NCI-H1092 treated with DMSO at 0.1 percent for 48 hours (cell line): ENCODE measurements around the gene DNMBP.
A peak's percentile ranks its signal among the peaks of the same experiment; 100 is the strongest.
"Not testable (repeated sequence)": the region's sequence is repeated elsewhere in the genome, so short reads cannot be mapped to it uniquely, and the experiment has no call there.

Experiments
- DNase-seq: peaks from one replicate; lab custom pipeline; 2025; lab: John Stamatoyannopoulos, UW

DNMBP gene

DNA sequence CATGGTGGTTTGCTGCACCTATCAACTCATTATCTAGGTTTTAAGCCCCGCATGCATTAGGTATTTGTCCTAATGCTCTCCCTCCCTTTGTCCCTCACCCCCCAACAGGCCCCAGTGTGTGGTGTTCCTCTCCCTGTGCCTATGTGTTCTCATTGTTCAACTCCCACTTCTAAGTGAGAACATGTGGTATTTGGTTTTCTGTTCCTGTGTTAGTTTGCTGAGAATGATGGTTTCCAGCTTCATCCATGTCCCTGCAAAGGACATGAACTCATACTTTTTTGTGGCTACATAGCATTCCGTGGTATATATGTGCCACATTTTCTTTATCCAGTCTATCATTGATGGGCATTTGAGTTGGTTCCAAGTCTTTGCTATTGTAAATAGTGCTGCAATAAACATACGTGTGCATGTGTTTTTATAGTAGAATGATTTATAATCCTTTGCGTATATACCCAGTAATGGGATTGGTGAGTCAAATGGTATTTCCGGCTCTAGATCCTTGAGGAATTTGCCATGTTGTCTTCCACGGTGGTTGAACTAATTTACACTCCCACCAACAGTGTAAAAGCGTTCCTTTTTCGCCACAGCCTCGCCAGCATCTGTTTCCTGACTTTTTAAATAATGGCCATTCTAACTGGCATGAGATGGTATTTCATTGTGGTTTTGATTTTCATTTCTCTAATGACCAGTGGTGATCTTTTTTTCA, 146.1 kb downstream of the DNMBP start:
- not testable (repeated sequence) for DNase-seq

DNA sequence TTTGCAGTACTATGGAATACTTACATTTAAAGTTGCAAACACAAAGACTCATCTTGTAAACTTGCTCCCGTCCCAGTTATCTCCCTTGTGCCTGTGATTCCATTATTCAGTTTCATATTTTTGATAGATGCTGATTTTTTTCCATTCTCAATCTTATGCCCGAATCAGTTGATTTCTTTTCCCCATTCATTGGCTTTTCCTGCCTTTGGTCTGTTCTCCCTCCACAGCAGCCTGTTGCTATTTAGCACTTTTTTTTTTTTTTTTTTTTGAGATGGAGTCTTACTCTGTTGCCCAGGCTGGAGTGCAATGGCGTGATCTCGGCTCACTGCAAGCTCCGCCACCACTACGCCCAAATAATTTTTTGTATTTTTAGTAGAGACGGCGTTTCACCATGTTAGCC, 149.3 kb downstream of the DNMBP start:
- DNase-seq, result no peak

DNA sequence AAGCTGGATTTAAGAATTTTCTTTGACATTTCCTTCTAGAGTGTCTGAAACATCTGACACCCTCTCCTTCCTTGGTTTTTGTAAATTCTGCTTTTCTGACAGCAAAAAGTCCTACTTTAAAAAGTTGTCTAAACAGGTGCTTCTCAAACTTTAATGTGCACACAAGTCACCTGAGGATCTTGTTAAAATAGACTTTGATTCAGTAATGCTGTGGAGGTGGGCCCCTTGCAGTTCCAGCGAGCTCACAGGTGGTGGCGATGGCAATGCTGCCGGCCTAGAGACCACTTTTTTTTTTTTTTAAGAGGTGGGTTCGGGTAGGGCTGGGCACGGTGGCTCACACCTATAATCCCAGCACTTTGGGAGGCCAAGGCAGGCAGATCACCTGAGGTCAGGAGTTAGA, 150.2 kb downstream of the DNMBP start:
- DNase-seq, result peak; percentile 9

DNA sequence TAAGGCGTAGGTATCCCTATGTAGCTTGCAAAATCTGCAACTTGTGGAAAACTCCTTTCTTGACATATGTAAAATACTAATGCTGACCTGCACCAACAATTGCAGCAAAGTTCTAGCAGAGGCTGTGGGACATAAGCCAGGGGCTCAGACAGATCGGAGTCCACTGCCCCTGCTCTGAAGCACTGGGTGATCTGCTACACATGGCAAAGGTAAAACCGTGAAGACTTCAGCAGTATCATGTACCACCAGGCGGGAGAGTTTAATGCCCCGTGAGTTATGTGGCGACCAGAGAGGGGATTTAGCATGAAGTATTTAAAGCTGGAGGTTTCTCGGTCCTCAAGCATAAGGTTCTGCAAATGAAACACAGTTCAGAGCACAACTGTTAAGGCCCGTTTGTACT, 150.9 kb downstream of the DNMBP start:
- DNase-seq, result no peak

DNA sequence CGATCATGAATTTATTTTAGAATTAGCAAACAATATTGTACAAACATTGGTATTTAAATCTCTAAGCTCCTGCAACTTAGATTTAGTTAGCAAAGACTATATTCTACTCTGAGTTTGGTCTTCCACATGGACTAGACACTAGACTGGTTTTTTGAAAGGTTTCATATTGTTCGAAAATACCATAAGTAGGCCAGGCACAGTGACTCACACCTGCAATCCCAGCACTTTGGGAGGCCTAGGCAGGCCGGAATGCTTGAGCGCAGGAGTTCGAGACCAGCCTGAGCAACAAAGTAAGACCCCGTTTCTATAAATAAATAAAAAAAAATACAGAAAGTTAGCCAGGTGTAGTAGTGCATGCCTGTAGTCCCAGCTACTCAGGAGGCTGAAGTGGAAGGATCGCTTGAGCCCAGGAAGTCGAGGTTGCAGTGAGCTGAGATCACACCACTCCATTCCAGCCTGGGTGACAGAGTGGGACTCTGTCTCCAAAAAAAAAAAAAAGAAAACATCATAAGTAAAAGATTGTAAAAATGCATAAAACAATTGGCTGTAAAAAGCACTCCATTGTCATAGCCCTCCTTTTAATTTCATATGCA, 154.2 kb downstream of the DNMBP start:
- DNase-seq, result no peak

DNA sequence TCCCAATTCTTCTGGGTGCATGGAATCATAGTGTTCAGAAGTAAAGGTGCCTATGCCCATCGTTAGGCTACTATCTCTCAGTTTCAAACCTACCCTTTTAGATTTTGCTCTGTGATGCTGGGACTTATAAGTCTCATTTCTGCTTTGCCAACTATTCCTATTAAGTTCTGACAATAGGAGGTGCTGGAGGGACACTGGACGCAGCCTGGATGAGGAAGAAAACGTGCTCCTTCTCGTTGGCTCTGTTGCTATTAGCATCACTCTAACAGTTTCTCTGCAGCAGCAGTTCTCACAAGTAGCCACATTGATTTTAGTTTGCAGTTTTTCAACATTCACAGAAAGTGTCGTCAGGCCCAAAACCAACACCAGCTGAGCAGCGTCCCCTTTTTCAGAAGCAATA, 154.9 kb downstream of the DNMBP start:
- DNase-seq, result peak; percentile 8

DNA sequence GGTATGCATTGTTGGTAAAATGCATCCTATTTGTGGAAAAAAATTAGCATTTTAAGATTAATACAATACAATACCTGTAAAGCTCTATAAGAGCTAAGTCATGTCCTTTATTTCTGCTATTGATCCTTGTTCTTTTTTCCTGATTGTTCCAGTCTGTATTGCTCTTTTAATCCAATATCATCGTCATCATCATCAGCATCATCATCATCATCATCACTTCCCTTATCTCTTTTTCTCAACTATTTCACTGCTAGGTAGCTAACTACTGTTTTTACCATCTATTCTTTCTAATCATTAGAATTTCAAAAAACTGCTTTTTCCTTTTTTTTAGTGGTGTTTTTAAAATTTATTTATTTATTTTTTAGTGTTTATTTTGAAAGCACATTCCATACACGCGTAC, 156.1 kb downstream of the DNMBP start:
- DNase-seq, result no peak

DNA sequence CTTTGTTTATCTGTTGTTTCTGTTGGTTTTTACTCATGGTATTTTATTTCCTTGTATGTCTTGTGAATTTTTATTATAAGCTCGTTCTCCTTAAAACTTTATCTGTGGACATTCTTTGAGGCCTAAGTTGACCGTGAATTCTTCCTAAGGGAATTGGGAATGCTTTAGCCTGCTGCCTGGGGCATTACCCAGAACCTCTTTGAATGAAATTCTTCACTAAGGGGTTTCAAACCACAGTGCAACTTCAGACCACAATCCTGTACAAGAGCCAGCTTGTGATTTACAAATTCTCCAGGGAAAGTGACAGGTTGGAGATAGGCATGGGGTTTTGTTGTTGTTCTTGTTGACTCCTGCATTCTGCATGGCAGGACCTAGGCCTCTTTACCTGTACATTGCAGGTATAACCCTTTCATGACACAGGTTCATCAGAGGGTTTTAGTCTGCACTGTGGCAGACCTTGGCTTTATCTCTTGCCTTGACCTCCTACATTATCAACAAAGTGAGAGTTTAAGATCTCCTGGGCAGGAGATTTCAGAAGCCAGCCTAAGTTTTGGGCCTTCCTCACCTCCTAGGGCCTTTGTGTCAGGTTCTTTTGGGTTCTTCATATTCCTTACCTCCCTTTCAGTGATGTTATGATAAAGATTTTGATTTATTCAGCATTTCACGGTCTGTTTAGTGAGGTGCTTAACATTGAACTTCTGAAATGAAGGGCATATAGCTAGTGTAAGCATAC, 157.1 kb downstream of the DNMBP start:
- no peak for DNase-seq

DNA sequence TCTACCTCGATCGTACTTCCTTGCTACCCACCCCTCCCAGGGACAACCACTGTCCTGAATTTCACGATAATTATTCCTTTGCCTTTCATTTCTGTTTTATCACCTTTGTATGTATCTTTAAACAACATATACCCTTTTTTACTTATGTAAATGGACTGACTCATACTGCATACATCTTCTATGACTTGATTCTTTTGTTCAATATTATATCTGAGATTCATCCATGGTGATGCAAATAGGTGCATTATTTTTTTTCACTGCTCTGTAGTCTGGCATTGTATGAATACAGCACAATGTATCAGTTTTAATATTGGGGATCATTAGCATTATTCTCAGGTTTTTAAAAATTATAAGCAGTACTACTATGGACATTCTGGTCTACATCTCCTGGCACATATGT, 157.9 kb downstream of the DNMBP start:
- no peak for DNase-seq

DNA sequence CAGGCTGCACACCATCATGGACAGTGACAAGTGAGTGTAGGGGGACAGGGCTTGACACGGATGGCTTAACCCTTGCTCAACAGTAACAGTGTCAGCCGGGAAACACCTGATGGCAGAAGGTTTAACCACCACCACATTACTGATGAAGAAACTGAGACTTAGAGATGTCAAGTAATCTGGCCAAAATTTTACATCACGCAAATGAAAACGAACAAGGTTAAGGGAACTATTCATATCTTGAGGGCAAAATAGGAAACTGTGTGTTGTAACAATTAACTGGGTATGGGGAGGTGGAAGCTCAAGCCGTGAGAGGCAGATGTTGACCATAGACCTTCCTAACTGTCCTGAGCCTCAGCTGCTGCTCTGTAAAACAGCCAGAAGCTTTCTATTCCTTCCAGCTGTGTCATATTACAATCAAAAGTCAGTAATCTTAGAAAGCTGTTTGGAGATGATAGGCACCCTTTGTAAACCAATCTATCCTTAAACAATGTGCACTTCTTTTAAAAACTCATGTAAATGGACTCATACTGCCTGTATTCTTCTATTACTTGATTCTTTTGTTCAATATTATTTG, 158.9 kb downstream of the DNMBP start:
- DNase-seq, result no peak

DNA sequence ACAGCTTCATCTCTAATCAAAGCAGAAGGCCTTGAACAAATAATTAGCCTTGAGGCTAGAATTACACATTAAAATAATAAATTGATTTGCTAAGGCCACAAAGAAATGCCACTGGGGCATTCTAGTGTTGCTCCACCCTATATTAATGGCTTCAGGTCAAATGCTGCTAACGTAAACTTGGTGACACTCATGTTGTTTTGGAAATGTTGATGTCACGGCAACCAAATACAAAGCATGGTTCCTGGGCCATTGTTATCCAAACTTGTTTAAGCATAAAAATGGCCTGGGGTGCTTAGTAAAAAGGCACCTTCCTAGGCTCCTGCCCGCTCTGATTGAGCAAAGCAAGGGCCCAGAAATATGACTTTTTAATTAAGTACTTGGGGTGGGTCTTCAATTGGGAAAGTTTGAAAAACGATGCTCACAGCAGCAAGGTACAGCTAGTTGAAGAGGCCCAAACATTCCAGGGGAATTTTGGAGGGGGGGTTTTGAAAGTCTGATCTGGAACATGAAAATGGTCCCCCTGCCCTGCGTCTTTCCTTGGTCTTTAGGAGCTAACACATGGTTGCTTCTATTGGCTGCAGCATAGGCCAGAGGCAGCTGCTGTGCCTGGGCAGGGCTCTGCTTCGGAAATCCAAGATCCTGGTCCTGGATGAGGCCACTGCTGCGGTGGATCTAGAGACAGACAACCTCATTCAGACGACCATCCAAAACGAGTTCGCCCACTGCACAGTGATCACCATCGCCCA, 159.6 kb downstream of the DNMBP start:
- no peak for DNase-seq

DNA sequence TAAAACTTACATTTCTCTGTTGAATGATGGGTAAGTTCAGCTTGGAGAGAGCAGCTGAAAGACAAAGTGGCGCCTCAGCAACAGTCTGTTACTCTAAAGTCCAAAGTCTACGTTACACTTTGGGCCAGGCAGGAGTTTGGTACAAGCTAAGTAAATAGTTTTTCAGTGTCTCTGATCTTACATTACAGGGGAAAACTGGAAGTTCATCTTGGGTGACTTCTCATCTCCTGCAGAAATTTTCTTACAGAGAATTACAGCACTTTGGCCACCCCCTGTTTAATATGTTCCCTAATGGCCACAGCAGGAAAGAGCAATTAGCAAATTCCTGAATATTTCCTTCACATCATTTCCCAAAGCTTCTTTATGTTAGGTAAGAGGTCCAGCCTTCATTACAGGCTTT, 160.2 kb downstream of the DNMBP start:
- DNase-seq, result no peak

DNA sequence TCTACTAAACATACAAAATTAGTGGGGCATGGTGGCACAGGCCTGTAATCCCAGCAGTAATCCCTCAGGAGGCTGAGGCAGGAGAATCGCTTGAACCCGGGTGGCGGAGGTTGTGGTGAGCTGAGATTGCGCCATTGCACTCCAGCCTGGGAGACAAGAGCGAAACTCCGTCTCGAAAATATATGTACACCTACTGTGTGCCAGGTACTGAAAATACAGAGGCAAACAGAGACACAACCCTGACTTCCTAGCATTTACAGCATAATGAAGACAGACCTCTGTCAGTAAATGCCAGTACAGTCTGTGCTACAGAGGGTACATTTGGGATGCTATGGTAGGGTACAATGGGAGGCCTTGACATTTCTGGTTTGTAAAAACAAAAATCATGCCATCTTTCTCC, 160.7 kb downstream of the DNMBP start:
- DNase-seq, result no peak

DNA sequence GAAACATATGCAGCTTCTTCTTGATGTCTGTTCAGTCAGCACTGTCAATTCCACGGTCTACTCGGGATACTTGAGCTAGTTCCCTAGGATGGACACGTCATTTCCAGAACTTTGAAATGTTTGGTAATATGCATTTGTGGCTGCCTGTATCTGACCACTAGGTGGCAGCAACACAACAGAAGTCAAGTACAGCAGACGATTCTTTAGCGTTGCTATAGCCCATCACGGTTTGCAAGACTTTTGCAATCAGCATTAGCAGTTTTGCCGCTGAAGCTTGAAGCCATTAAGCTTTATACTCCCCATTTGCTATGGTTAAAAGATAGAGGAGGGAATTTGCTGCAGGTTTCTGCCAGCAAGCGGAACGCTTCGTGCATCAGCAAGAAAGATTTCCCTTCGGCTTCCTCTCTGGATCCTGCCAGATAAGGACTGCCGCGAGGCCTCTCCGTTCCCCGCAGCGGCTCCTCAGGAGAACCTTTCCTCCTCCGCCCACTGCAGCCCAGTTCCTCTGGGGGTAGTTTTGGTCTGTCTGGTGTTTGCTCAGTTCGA, 163.8 kb downstream of the DNMBP start:
- peak; percentile 44 for DNase-seq

DNA sequence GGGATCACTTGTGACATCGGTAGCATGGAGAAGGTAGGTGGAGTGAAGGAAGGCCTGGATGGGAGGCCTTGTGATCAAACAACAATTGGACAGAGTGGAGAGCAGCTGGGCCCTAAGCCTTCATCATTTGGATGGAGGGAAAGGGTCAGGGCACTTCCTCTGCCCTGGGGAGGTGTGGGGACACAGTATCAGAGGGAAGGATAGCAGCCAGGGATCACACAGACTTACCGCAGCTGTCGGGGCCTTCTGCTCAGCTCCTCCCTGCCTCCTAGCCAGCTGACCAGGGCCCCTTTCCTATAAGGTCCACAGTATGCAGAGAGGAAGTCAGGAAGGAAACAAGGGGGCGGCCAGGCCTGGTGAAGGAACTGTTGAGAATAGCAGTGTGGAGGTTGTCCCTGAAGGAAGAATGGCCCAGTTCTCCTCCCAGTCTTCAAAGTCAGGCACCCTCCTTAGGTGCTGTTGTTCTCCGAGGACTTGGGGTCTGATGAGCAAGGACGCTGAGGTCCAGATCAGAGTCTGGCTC, 165.3 kb downstream of the DNMBP start:
- DNase-seq, result no peak

DNA sequence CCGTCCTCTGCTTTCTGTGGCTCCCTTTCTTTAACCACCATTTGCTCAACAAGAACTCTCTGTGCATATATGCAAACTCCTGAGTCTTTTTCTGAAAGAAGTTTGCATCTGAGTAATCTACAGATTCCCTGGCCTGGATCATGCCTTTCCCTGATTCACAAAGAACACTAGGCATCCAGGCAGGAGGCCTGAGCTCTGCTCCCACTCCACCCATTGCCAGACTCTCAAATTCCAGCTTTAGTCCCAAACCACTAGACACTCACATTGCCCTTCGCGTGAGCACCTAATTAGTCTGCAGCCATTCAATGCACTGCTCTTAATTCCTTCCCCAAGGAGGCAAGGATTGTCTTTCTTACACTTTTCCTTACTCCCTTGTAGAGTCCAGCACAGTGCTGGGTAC, 166.4 kb downstream of the DNMBP start:
- no peak for DNase-seq

DNA sequence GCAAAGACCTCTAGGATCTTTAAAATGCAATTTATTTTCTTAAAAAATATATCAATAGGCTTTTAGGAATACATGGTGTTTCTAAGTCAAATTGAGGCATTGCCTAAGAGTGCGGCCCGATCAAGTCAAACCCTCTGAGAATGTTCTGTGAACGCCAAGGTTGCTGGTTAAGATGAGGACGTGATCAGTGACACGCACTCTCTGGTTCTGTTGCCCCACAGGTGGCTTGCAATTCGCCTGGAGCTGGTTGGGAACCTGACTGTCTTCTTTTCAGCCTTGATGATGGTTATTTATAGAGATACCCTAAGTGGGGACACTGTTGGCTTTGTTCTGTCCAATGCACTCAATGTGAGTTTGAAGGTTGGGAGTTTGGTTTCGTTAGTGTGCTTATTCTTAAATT, 168.0 kb downstream of the DNMBP start:
- no peak for DNase-seq

DNA sequence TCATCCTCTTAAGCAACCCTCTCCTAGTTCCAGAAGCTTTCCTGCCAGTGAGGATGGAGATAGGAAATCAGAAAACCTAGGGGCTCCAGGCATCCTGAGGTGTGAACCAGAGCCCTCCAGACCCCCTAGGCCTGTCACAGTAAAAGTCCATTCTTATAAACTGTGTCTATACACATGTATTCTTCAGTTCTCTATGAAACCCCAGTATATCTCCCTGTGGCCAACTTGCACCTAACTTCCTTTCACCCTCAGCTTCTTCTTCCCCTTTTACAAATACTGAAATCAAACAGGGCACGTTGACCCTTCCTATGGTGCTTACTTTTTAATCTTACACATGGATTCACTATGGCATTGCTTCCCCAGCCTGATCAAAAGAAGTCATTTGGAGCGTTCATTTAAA, 168.9 kb downstream of the DNMBP start:
- DNase-seq, result not testable (repeated sequence)

DNA sequence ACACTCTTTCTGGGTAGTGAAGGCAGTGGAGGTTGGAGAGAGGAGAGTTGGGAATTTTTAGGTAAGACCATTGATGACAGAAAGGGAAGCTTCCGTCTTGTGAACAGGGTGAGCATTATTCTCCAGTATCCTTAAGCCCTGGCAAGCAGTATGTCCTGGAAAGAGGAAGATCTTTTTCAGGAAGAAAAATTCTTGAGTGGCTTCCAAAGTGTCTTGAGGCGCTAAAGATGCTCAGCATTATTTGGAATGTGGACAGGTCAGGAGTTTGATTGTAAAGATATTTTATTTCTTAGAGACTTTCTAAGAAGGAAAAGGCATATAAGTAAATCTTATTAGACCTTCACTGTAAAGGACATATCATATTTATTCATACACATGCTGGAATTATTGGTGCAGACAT, 173.0 kb downstream of the DNMBP start:
- no peak for DNase-seq

DNA sequence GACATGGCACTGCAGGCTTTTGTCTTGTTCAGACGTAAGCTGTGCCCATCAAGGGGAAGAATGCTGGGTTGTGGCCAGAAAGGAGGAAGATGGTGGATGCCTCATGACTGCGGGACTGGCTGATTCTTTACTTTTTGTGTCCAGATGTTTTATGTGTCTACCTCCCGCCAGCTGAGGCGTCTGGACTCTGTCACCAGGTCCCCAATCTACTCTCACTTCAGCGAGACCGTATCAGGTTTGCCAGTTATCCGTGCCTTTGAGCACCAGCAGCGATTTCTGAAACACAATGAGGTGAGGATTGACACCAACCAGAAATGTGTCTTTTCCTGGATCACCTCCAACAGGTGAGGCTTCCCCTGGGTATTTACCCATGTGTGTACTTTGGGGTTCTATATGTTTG, 173.8 kb downstream of the DNMBP start:
- DNase-seq, result no peak

DNA sequence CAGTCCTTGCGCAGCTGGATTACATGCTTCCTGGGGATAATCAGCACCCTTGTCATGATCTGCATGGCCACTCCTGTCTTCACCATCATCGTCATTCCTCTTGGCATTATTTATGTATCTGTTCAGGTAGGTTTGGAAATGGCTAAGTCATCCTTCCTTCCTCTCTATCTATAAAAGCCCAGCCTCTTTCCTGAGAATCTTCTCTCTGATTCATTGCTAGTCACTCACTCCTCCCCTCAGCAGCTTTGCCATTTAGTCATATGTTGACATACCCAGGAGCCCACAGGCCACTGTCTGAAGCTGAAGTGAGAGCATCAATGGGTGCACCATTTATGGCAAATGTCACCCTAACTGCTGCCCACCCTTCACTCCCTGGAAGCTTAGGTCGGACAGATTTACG, 175.3 kb downstream of the DNMBP start:
- DNase-seq, result no peak

DNA sequence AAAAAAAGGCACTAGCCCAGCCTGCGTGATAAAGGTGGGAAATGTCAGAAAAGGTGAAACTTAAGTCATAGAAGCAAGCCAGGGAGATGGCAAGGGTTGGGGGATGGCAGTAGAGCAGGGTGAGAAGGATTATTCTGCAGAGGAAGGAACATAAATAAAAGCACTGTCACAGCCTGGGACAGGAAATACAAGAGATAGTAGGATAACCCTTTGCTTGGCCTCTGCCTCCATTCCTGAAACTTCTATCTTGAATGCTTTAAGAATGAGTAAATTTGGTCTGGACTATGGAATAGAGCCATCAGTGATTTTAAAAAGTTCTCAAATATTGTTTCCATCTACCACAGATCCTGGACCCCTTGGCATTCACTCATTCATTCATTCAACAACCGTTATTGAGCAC, 177.3 kb downstream of the DNMBP start:
- no peak for DNase-seq
